ENCODE results near the gene DCAF7. TPM values are rescaled to one million over a fixed set of nuclear protein-coding genes. Genes with fewer than 3 reads are reported as not detected.

DCAF7 gene
- polyA plus RNA-seq, 1 donor = 77.5 TPM

- no CpG with 5 or more reads among the region's 13 CpGs for WGBS (ENCODE audit: insufficient coverage, low lambda C conversion rate)
- Histone ChIP-seq H3K27ac (ENCODE audit: low read length) (no peak overlapping the region), H3K27me3 (ENCODE audit: control insufficient read depth, insufficient read depth, low read length) (peaks cover 17% of the 10 kb centered on the region), H3K4me3 (ENCODE audit: low read length) (no peak overlapping the region), H3K9me3 (ENCODE audit: control insufficient read depth, low read depth, low read length) (no peaks in the 10 kb centered on the region), H3K36me3 (ENCODE audit: control insufficient read depth, insufficient read depth, low read length) (no peaks in the 10 kb centered on the region), H3K4me1 (ENCODE audit: control insufficient read depth, insufficient read depth, low read length) (peaks cover 10% of the 10 kb centered on the region)
- no peak for DNase-seq
Observed at GRCh38 chr17:63534816-63535455, 15.3 kb upstream of the DCAF7 start.

GRCh38 chr17:63535640-63536039 lies 14.6 kb upstream of the DCAF7 start:
- H3K4me3 ChIP-seq (ENCODE audit: low read length) = no peak overlapping the region
- H3K27me3 ChIP-seq (ENCODE audit: control insufficient read depth, insufficient read depth, low read length) = peaks cover 17% of the 10 kb centered on the region
- no CpG with 5 or more reads among the region's 24 CpGs for WGBS (ENCODE audit: insufficient coverage, low lambda C conversion rate)
- H3K4me1 ChIP-seq (ENCODE audit: control insufficient read depth, insufficient read depth, low read length) = peaks cover 9% of the 10 kb centered on the region
- DNase-seq = no peak
- H3K9me3 ChIP-seq (ENCODE audit: control insufficient read depth, low read depth, low read length) = no peaks in the 10 kb centered on the region
- no peak overlapping the region for H3K27ac ChIP-seq (ENCODE audit: low read length)
- no peaks in the 10 kb centered on the region for H3K36me3 ChIP-seq (ENCODE audit: control insufficient read depth, insufficient read depth, low read length)

- WGBS (ENCODE audit: insufficient coverage, low lambda C conversion rate) = no CpG with 5 or more reads among the region's 4 CpGs
- DNase-seq = no peak
- H3K36me3 ChIP-seq (ENCODE audit: control insufficient read depth, insufficient read depth, low read length) = no peaks in the 10 kb centered on the region
- H3K27me3 ChIP-seq (ENCODE audit: control insufficient read depth, insufficient read depth, low read length) = peaks cover 17% of the 10 kb centered on the region
- no peak overlapping the region for H3K27ac ChIP-seq (ENCODE audit: low read length)
- peaks cover 6% of the 10 kb centered on the region for H3K4me1 ChIP-seq (ENCODE audit: control insufficient read depth, insufficient read depth, low read length)
- no peaks in the 10 kb centered on the region for H3K9me3 ChIP-seq (ENCODE audit: control insufficient read depth, low read depth, low read length)
- H3K4me3 ChIP-seq (ENCODE audit: low read length) = no peak overlapping the region
Observed at GRCh38 chr17:63537001-63537400, 13.3 kb upstream of the DCAF7 start.

GRCh38 chr17:63537991-63538692 lies 12.1 kb upstream of the DCAF7 start:
- Histone ChIP-seq H3K36me3 (ENCODE audit: control insufficient read depth, insufficient read depth, low read length) (no peaks in the 10 kb centered on the region), H3K4me1 (ENCODE audit: control insufficient read depth, insufficient read depth, low read length) (peaks cover 6% of the 10 kb centered on the region), H3K27ac (ENCODE audit: low read length) (no peak overlapping the region), H3K9me3 (ENCODE audit: control insufficient read depth, low read depth, low read length) (no peaks in the 10 kb centered on the region), H3K4me3 (ENCODE audit: low read length) (no peak overlapping the region), H3K27me3 (ENCODE audit: control insufficient read depth, insufficient read depth, low read length) (peaks cover 17% of the 10 kb centered on the region)
- WGBS (ENCODE audit: insufficient coverage, low lambda C conversion rate) = no CpG with 5 or more reads among the region's 62 CpGs
- DNase-seq = peak in 1 of 2 donors; percentile 25

- no peaks in the 10 kb centered on the region for H3K36me3 ChIP-seq (ENCODE audit: control insufficient read depth, insufficient read depth, low read length)
- WGBS (ENCODE audit: insufficient coverage, low lambda C conversion rate) = no CpG with 5 or more reads among the region's 9 CpGs
- peaks cover 6% of the 10 kb centered on the region for H3K4me1 ChIP-seq (ENCODE audit: control insufficient read depth, insufficient read depth, low read length)
- no peak overlapping the region for H3K4me3 ChIP-seq (ENCODE audit: low read length)
- H3K9me3 ChIP-seq (ENCODE audit: control insufficient read depth, low read depth, low read length) = no peaks in the 10 kb centered on the region
- peaks cover 17% of the 10 kb centered on the region for H3K27me3 ChIP-seq (ENCODE audit: control insufficient read depth, insufficient read depth, low read length)
- no peak overlapping the region for H3K27ac ChIP-seq (ENCODE audit: low read length)
- DNase-seq = no peak
Observed at GRCh38 chr17:63538693-63539595, 11.3 kb upstream of the DCAF7 start.

- WGBS (ENCODE audit: insufficient coverage, low lambda C conversion rate) = no CpG with 5 or more reads among the region's 4 CpGs
- Histone ChIP-seq H3K27me3 (ENCODE audit: control insufficient read depth, insufficient read depth, low read length) (peaks cover 17% of the 10 kb centered on the region), H3K27ac (ENCODE audit: low read length) (no peak overlapping the region), H3K36me3 (ENCODE audit: control insufficient read depth, insufficient read depth, low read length) (no peaks in the 10 kb centered on the region), H3K4me3 (ENCODE audit: low read length) (no peak overlapping the region), H3K4me1 (ENCODE audit: control insufficient read depth, insufficient read depth, low read length) (peaks cover 6% of the 10 kb centered on the region), H3K9me3 (ENCODE audit: control insufficient read depth, low read depth, low read length) (no peaks in the 10 kb centered on the region)
- no peak for DNase-seq
Observed at GRCh38 chr17:63540590-63540989, 9.7 kb upstream of the DCAF7 start.

- no peak overlapping the region for H3K27ac ChIP-seq (ENCODE audit: low read length)
- no peaks in the 10 kb centered on the region for H3K36me3 ChIP-seq (ENCODE audit: control insufficient read depth, insufficient read depth, low read length)
- no peak overlapping the region for H3K4me3 ChIP-seq (ENCODE audit: low read length)
- no CpG with 5 or more reads among the region's 9 CpGs for WGBS (ENCODE audit: insufficient coverage, low lambda C conversion rate)
- H3K4me1 ChIP-seq (ENCODE audit: control insufficient read depth, insufficient read depth, low read length) = peaks cover 10% of the 10 kb centered on the region
- no peak for DNase-seq
- no peaks in the 10 kb centered on the region for H3K9me3 ChIP-seq (ENCODE audit: control insufficient read depth, low read depth, low read length)
- H3K27me3 ChIP-seq (ENCODE audit: control insufficient read depth, insufficient read depth, low read length) = peaks cover 17% of the 10 kb centered on the region
Observed at GRCh38 chr17:63542218-63542545, 8.1 kb upstream of the DCAF7 start.

- WGBS (ENCODE audit: insufficient coverage, low lambda C conversion rate) = no CpG with 5 or more reads among the region's 15 CpGs
- H3K27ac ChIP-seq (ENCODE audit: low read length) = no peak overlapping the region
- H3K36me3 ChIP-seq (ENCODE audit: control insufficient read depth, insufficient read depth, low read length) = no peaks in the 10 kb centered on the region
- H3K9me3 ChIP-seq (ENCODE audit: control insufficient read depth, low read depth, low read length) = no peaks in the 10 kb centered on the region
- H3K27me3 ChIP-seq (ENCODE audit: control insufficient read depth, insufficient read depth, low read length) = peaks cover 12% of the 10 kb centered on the region
- peaks cover 7% of the 10 kb centered on the region for H3K4me1 ChIP-seq (ENCODE audit: control insufficient read depth, insufficient read depth, low read length)
- no peak overlapping the region for H3K4me3 ChIP-seq (ENCODE audit: low read length)
- no peak for DNase-seq
Observed at GRCh38 chr17:63542942-63543821, 7.1 kb upstream of the DCAF7 start.

GRCh38 chr17:63543822-63544420 lies 6.4 kb upstream of the DCAF7 start:
- H3K27ac ChIP-seq (ENCODE audit: low read length) = no peak overlapping the region
- no peak for DNase-seq

More at GRCh38 chr17:63543822-63544420, 6.4 kb upstream of the DCAF7 start:
- Histone ChIP-seq H3K4me3 (ENCODE audit: low read length) (no peak overlapping the region), H3K4me1 (ENCODE audit: control insufficient read depth, insufficient read depth, low read length) (peaks cover 3% of the 10 kb centered on the region), H3K27me3 (ENCODE audit: control insufficient read depth, insufficient read depth, low read length) (peaks cover 4% of the 10 kb centered on the region), H3K36me3 (ENCODE audit: control insufficient read depth, insufficient read depth, low read length) (no peaks in the 10 kb centered on the region), H3K9me3 (ENCODE audit: control insufficient read depth, low read depth, low read length) (no peaks in the 10 kb centered on the region)
